HG03280 (cell line): Measurements from ENCODE around the gene MGST3.
"Not testable (repeated sequence)": the region's sequence is repeated elsewhere in the genome, so short reads cannot be mapped to it uniquely, and the experiment has no call there.

ENCODE experiments used
- ATAC-seq: cut with Tn5 transposase; IDR thresholded peaks from one replicate; pipeline ENCODE4 v1.9.1; 2021; ENCODE audit warnings: mild to moderate bottlenecking, moderate library complexity; ENCODE audit not compliant: unreplicated experiment

The MGST3 gene

GRCh38 chr1:165695031-165695430 is 64.0 kb downstream of the MGST3 start:
- ATAC-seq, result no peak

DNA sequence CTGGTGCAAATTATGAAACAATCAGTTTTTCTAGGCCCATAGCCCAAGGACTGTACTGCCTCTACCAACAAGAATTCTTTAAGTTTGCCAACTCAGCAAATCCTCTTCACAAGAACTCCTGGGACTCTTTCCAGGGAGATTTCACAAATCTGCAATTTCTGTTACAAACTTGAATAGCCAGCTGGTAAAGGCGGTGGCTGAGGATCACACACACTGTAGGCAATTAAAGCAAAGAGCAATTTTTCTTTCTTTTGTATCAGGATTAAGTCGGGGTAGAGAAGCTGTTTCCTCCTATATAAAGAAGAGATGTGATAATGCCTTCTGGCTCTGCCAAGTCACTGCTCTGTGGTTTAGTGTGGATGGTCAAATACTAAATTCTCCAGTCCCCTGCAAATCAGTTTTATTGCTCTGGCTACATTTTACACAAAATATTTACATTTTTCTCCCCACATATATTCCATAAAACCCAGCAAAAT is 65.6 kb downstream of the MGST3 start:
- no peak for ATAC-seq

DNA sequence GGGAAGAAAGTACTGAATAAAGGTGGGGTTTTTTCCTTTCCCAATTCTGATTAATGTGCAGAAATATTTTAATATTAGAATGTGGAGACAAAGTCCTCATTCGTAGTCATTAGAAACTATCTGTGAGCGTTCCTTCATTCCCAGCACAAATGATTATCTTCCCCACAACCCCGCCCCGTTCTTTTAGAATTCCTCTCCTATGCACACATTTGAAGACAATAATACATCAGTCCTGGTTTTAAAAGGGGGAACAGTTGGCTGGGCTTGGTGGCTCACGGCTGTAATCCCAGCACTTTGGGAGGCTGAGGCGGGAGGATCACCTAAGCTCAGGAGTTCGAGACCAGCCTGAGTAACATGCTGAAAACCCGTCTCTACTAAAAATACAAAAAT is 66.5 kb downstream of the MGST3 start:
- ATAC-seq, result no peak

DNA sequence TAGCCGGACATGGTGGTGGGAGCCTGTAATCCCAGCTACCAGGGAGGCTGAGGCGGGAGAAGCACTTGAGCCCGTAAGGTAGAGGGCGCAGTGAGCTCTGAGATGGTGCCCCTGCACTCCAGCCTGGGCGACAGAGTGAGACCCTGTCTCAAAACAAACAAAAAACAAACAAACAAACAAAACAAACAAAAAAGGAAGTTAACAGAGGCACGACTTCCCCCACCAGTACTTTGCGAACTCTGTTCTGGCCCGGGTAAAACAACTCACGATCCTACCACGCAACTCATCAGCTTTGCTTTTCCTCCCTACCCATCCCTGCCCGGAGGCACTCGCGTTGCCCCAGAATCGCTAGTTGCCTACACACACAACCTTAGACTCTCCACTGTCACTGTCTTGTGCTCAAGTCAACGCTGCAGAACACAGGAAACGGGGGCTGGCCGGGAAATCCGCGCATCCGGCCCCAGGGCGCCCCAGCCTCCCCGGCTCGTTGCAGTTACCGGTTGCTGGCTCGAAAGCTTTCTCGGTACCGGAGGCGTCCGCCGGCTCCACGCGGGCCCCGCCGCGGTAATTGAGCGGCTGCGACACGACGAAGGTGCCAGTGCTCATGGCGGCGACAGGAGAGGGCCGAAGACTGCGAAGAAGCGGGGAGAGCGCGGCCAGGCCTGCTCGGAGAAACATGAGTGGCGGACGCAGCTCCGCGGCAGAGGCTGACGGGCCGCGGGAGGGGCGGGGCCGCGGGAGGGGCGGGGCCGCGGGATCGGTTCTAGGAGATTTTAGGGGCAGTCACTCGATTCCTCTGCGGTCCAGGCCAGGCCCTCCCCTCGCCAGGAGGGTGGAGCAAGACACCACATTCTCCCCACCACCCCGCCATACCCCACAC is 67.1 kb downstream of the MGST3 start, which contains the start of gene ALDH9A1:
ALDH9A1 (minus strand) TSS at position 682 of the 880 bp plus-strand sequence; CDS start at position 678, 4 bp downstream.
- ATAC-seq, result peak; percentile 92

DNA sequence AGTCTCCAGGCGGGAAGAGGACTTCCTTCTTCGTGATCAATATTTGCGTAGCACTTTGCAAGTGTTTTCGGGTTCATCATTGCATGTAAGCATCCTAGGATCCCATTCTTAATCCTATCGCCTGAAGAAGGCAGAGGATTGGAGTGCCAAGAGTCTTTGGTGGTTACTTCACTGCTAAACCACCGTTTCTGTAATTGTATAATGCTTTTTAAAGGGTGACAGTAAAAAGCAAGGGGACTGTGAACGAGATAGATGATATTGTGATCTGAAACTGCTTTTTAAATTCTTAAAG is 67.7 kb downstream of the MGST3 start:
- ATAC-seq, result no peak

- no peak for ATAC-seq
Observed at GRCh38 chr1:165699577-165699976, 68.5 kb downstream of the MGST3 start.

DNA sequence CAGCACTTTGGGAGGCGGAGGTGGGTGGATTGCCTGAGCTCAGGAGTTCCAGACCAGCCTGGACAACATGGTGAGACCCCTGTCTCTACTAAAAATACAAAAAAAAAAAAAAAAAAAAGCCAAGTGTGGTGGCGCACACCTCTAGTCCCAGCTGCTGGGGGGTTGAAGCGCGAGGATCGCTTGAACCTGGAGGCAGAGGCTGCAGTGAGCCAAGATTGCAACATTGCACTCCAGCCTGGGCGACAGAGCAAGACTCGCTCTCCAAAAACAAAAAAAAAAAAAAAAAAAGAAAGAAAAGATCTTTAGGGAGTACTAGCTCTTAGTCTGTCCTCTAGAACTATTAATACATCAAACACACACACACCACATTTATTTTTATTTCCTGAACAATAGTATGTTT is 70.9 kb downstream of the MGST3 start:
- not testable (repeated sequence) for ATAC-seq

DNA sequence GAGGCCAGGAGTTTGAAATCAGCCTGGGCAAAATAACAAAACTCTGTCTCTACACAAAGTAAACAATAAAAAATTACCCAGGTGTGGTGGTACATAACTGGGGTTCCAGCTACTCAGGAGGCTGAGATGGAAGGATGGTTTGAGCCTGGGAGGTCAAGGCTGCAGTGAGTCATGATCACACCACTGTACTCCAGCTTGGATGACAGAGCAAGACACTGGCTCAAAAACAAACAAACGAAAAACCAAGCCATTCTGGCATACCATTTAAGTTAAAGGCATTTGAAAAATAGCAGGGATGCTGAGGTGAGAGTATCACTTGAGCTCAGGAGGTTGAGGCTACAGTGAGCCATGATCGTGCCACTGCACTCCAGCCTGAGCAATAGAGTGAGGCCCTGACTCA is 72.6 kb downstream of the MGST3 start:
- ATAC-seq, result no peak
